ENCODE results near the gene ATP2B3. TPM values are rescaled to one million over a fixed set of nuclear protein-coding genes. Genes with fewer than 3 reads are reported as not detected.

ATP2B3 gene
- total and polyA plus RNA-seq, 9 of the 15 experiments (the other 6 are each of a cell fraction or from before 2014, with no cell fraction given): 0.04 TPM; not detected in 8

DNA sequence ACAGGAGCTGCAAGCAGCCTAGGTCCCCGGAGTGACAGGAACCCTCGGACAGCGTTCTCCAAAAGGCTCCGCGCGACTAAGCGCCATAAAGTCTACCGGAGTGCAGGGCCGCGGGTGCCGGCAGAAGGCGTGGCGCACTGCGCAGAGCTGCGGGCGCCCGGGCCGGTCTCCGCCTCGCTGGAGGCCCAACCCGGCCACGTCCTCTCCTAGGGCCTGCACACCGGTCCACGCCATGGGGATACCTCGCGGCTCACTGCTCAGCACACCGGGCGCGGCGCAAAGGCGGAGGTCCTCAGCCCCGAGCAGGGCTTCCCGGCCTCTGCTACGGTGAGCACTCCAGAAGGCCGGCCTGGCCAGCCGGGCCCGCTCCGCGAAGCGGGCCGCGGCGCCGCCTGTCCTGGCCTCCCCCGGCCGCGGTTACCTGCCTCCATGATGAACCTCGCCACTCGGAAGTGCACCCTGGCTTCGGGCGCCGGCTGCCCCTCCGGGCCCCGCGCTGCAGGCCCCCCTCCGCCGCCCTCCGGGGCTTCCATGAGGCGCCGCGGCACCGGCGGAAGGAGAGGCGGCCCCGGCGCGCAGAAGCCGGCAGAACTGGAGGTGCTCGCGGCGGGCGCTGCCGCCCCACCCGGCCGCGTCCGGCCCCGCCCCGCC lies 81.2 kb downstream of the ATP2B3 start, which contains the start of gene CCNQ (continued):
- TF ChIP-seq, protein P1, sequence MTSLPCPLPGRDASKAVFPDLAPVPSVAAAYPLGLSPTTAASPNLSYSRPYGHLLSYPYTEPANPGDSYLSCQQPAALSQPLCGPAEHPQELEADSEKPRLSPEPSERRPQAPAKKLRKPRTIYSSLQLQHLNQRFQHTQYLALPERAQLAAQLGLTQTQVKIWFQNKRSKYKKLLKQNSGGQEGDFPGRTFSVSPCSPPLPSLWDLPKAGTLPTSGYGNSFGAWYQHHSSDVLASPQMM (CRISPR knock-in tag; IDR thresholded peaks at IDR 0.05): no peak
- TF ChIP-seq KDM2B (CRISPR knock-in tag; IDR thresholded peaks at IDR 0.05) (peak; percentile 21; the same call in 1 of the 2 replicates), ZNF212 (CRISPR knock-in tag; IDR thresholded peaks at IDR 0.05) (no peak), ARID2 (IDR thresholded peaks at IDR 0.05) (no peak), CHD4 (IDR thresholded peaks at IDR 0.05; ENCODE audit: insufficient read depth, insufficient replicate concordance, low read depth, low read length, poor library complexity, severe bottlenecking) (no peak), ZNF282 (CRISPR knock-in tag; IDR thresholded peaks at IDR 0.05) (no peak), RAD21 (CRISPR knock-in tag; conservative IDR thresholded peaks at IDR 0.05 in 1 of 2, IDR thresholded peaks at IDR 0.05 in 1 of 2) (no peak), FOXJ3 (CRISPR knock-in tag; IDR thresholded peaks at IDR 0.05) (no peak), ZNF347 (CRISPR knock-in tag; IDR thresholded peaks at IDR 0.05; ENCODE audit: low read depth) (no peak), ETV6 (IDR thresholded peaks at IDR 0.05; ENCODE audit: borderline replicate concordance in 1 of 2, low read depth in 2 of 2, low read length in 1 of 2) (no peak), ETV6 (CRISPR knock-in tag; IDR thresholded peaks at IDR 0.05; ENCODE audit: borderline replicate concordance) (no peak), SRSF7 (optimal IDR thresholded peaks at IDR 0.05; ENCODE audit: low read depth, low read length) (no peak), SIN3A (IDR thresholded peaks at IDR 0.05; ENCODE audit: borderline replicate concordance in 2 of 2, control insufficient read depth in 1 of 2, low read depth in 2 of 2, low read length in 2 of 2) (peak in 1 of 2 experiments; percentile 1; a peak in 1 of 4 replicates)
- TF ChIP-seq, protein P2, sequence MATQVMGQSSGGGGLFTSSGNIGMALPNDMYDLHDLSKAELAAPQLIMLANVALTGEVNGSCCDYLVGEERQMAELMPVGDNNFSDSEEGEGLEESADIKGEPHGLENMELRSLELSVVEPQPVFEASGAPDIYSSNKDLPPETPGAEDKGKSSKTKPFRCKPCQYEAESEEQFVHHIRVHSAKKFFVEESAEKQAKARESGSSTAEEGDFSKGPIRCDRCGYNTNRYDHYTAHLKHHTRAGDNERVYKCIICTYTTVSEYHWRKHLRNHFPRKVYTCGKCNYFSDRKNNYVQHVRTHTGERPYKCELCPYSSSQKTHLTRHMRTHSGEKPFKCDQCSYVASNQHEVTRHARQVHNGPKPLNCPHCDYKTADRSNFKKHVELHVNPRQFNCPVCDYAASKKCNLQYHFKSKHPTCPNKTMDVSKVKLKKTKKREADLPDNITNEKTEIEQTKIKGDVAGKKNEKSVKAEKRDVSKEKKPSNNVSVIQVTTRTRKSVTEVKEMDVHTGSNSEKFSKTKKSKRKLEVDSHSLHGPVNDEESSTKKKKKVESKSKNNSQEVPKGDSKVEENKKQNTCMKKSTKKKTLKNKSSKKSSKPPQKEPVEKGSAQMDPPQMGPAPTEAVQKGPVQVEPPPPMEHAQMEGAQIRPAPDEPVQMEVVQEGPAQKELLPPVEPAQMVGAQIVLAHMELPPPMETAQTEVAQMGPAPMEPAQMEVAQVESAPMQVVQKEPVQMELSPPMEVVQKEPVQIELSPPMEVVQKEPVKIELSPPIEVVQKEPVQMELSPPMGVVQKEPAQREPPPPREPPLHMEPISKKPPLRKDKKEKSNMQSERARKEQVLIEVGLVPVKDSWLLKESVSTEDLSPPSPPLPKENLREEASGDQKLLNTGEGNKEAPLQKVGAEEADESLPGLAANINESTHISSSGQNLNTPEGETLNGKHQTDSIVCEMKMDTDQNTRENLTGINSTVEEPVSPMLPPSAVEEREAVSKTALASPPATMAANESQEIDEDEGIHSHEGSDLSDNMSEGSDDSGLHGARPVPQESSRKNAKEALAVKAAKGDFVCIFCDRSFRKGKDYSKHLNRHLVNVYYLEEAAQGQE (IDR thresholded peaks at IDR 0.05; ENCODE audit: borderline replicate concordance): no peak
- TF ChIP-seq, protein P2 (CRISPR knock-in tag; IDR thresholded peaks at IDR 0.05; ENCODE audit: low read depth): no peak
- TF ChIP-seq, protein P3, sequence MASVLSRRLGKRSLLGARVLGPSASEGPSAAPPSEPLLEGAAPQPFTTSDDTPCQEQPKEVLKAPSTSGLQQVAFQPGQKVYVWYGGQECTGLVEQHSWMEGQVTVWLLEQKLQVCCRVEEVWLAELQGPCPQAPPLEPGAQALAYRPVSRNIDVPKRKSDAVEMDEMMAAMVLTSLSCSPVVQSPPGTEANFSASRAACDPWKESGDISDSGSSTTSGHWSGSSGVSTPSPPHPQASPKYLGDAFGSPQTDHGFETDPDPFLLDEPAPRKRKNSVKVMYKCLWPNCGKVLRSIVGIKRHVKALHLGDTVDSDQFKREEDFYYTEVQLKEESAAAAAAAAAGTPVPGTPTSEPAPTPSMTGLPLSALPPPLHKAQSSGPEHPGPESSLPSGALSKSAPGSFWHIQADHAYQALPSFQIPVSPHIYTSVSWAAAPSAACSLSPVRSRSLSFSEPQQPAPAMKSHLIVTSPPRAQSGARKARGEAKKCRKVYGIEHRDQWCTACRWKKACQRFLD (CRISPR knock-in tag; IDR thresholded peaks at IDR 0.05): 0 out of 2 replicates have a peak, but pooled peaks have one; percentile 36
- TF ChIP-seq, protein P4, sequence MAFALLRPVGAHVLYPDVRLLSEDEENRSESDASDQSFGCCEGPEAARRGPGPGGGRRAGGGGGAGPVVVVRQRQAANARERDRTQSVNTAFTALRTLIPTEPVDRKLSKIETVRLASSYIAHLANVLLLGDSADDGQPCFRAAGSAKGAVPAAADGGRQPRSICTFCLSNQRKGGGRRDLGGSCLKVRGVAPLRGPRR (CRISPR knock-in tag; IDR thresholded peaks at IDR 0.05): no peak

Measured in K562 (cell line).